ENCODE measurements around the gene ACOT9.
"Not testable (repeated sequence)": the region's sequence is repeated elsewhere in the genome, so short reads cannot be mapped to it uniquely, and the experiment has no call there.

ACOT9 gene

DNA sequence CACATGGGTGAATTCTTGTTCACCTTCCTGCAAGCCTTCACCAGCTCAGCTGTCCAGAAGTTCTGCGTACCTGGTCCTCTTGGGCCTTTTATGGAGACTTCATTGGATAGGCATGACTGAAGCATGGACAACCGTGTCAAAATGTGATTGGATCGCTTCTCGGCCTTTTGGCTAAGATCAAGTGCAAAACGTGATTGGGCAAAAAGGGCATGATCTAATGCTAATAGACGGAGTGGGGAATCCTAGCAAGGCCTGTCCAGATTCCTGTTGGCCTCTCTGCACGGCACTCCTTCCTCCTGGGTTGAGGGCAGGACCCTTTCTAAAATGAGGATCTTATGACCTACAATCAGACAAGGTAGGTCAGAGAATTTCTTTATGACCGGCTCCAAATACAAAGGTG lies 50.9 kb downstream of the ACOT9 start:
- no peak for DNase-seq (ENCODE audit: low spot score)

- not testable (repeated sequence) for DNase-seq (ENCODE audit: low spot score)
These were observed 66.6 kb downstream of the ACOT9 start for GRCh38 chrX:23676486-23676885.

DNA sequence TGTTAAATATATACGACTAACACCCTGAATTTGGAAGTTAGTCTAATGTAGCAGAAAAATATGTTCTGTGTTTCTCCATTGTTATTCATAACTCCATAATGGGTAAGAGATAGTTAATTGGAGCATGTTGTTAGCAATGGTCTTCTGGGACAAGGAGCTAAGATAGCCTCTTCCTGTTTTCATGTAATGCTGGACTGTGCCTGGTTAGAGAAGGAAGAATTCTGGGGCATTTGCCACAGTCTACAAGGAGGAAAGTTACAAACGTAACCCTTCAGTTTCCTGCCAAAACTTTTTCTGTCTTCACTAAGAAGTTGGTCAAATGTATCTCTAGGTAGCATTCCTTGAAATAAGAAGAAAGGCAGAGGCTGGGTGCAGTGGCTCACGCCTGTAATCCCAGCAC lies 70.0 kb downstream of the ACOT9 start:
- DNase-seq (ENCODE audit: low spot score) = no peak

- no peak for DNase-seq (ENCODE audit: low spot score)
These were observed 72.5 kb downstream of the ACOT9 start for GRCh38 chrX:23670528-23670927.

- DNase-seq (ENCODE audit: low spot score) = no peak
These were observed 74.7 kb downstream of the ACOT9 start for GRCh38 chrX:23668335-23668734.

- DNase-seq (ENCODE audit: low spot score) = peak; percentile 93
These were observed 75.6 kb downstream of the ACOT9 start, which contains the start of gene PRDX4 for GRCh38 chrX:23667239-23668177. TSS of gene PRDX4 (plus strand) at chrX:23667493. CDS start at chrX:23667571, 78 bp downstream.

DNA sequence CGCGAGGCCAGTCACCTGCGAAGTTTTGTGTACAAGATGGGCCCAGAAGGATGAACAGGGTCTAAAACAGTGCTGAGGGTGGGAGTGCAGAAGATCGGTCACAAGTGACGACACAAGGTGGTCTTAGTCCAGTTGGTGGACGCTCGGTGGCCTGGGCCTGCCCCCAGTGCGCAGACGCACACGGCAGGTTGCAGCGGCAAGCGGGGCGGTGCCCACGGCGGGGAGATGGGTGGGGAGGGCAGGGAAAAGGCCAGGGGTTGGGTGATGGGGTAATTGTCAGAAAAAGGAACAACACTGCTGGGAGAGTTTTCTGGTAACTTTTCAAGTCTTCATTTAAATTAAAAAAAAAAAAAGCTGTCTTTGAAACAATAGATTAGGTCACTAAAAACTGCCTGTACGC lies 76.8 kb downstream of the ACOT9 start:
- DNase-seq (ENCODE audit: low spot score) = no peak

DNA sequence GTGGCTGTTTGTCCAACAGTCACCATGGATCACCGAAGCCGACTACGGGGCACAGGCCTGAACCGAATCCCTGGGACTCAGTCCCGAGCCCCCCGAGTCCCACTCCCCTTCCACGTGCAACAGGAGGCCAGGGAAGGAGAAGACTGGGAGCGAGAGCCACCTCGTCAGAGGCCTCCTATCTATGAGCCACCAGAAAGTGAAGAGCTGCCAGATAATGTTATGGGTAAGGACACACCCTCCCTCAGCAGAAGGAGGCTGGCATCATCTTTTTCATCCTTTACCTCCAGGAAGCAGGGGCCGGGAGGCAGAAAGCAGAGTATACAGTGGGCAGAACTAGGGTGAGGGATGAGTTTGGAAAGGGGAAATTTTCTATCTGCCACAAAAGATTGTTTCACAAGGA lies 78.6 kb downstream of the ACOT9 start:
- DNase-seq (ENCODE audit: low spot score) = no peak

- DNase-seq (ENCODE audit: low spot score) = no peak
These were observed 80.2 kb downstream of the ACOT9 start for GRCh38 chrX:23662853-23663252.

DNA sequence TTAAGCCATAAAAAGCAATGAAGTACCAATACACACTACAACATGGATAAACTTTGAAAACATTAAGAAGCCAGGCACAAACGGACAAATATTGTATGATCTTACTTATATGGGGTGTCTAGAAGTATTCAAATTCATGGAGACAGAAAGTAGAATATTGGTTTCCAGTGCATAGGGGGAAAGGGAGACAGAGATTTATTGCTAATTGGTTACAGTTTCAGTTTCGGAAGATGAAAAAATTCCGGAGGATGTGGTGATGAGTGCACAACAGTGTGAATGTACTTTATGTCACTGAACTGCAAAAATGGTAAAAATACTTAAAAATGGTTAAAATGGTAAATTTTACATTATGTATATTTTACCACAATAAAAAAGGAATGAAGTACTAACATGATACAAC lies 80.9 kb downstream of the ACOT9 start:
- DNase-seq (ENCODE audit: low spot score) = no peak

GRCh38 chrX:23661671-23662070 lies 81.4 kb downstream of the ACOT9 start:
- no peak for DNase-seq (ENCODE audit: low spot score)

DNA sequence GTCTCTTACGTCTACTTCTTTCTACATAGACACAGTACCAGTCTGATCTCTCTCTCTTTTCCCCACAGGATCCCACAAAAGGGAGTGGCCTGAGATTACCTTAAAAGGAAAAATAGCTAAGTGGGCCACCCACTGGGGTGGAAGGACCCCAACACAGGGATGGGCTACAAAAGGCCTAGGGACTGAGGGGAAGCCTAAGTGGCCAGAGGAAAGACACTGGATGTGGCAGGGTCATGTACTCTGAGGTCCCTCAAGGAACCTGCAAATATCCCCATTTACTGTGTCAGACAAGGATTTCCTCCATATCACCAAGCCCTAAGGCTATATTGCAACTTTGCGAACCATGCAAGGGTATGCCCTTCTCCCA lies 82.3 kb downstream of the ACOT9 start:
- no peak for DNase-seq (ENCODE audit: low spot score)

- not testable (repeated sequence) for DNase-seq (ENCODE audit: low spot score)
These were observed 82.9 kb downstream of the ACOT9 start for GRCh38 chrX:23660083-23660765.

- DNase-seq (ENCODE audit: low spot score) = no peak
These were observed 83.7 kb downstream of the ACOT9 start for GRCh38 chrX:23659339-23659738.

GRCh38 chrX:23656684-23657083 lies 86.4 kb downstream of the ACOT9 start:
- DNase-seq (ENCODE audit: low spot score) = no peak

DNA sequence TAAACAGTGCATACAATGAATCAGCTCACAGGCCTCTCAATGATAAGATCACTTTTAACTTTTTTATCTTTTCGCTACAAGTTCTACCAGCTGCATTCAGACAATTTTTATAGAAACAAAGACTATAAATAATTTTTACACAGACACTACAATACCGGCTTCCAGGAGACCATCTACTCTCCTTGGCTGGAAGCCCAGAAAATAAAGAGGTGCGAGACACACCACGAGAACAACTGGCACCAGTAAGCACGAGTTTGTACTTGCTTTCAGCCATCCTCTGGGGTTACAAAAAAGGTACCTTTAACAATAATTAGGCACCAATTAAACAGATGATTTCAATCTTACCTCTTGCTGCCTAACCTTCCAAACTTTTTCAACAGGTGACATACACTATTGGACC lies 87.0 kb downstream of the ACOT9 start:
- peak; percentile 38 for DNase-seq (ENCODE audit: low spot score)

Data from D341Med (cell line).